ENCODE results near the gene PPEF1.

The PPEF1 gene

GRCh38 chrX:18681996-18682395, 25.4 kb upstream of the PPEF1 start:
- DNase-seq (ENCODE audit: low spot score in 2 of 2) = no peak
- H3K36me3 Mint-ChIP-seq (ENCODE audit: insufficient read depth) = peaks cover 5% of the 10 kb centered on the region
- no peak overlapping the region for H3K4me3 Mint-ChIP-seq
- H3K4me1 Mint-ChIP-seq = peaks cover 4% of the 10 kb centered on the region
- H3K9me3 Mint-ChIP-seq = no peaks in the 10 kb centered on the region
- H3K27ac Mint-ChIP-seq (ENCODE audit: low read depth) = no peak overlapping the region
- ATAC-seq (replicated peaks; ENCODE audit: extremely low read depth, poor library complexity, severe bottlenecking) = no peak
- H3K27me3 Mint-ChIP-seq = no peaks in the 10 kb centered on the region

GRCh38 chrX:18682979-18683387, 24.5 kb upstream of the PPEF1 start:
- H3K27ac Mint-ChIP-seq (ENCODE audit: low read depth) = no peak overlapping the region

GRCh38 chrX:18687856-18688495, 19.5 kb upstream of the PPEF1 start:
- Mint-ChIP-seq H3K27ac (ENCODE audit: low read depth) (no peak overlapping the region), H3K9me3 (no peaks in the 10 kb centered on the region), H3K4me3 (no peak overlapping the region), H3K4me1 (no peaks in the 10 kb centered on the region), H3K36me3 (ENCODE audit: insufficient read depth) (no peaks in the 10 kb centered on the region), H3K27me3 (no peaks in the 10 kb centered on the region)
- no peak for ATAC-seq (replicated peaks; ENCODE audit: extremely low read depth, poor library complexity, severe bottlenecking)
- no peak for DNase-seq (ENCODE audit: low spot score in 2 of 2)

More at GRCh38 chrX:18682979-18683387, 24.5 kb upstream of the PPEF1 start:
- Mint-ChIP-seq H3K36me3 (ENCODE audit: insufficient read depth) (no peaks in the 10 kb centered on the region), H3K9me3 (no peaks in the 10 kb centered on the region), H3K27me3 (no peaks in the 10 kb centered on the region), H3K4me3 (no peak overlapping the region), H3K4me1 (no peaks in the 10 kb centered on the region)
- ATAC-seq (replicated peaks; ENCODE audit: extremely low read depth, poor library complexity, severe bottlenecking) (no peak), DNase-seq (ENCODE audit: low spot score in 2 of 2) (no peak)

- no peak overlapping the region for H3K27ac Mint-ChIP-seq (ENCODE audit: low read depth)
- H3K4me3 Mint-ChIP-seq = no peak overlapping the region
- H3K27me3 Mint-ChIP-seq = no peaks in the 10 kb centered on the region
- no peak for DNase-seq (ENCODE audit: low spot score in 2 of 2)
- H3K9me3 Mint-ChIP-seq = no peaks in the 10 kb centered on the region
- no peaks in the 10 kb centered on the region for H3K36me3 Mint-ChIP-seq (ENCODE audit: insufficient read depth)
- H3K4me1 Mint-ChIP-seq = no peaks in the 10 kb centered on the region
- no peak for ATAC-seq (replicated peaks; ENCODE audit: extremely low read depth, poor library complexity, severe bottlenecking)
Observed at GRCh38 chrX:18691431-18691830, 16.0 kb upstream of the PPEF1 start.

- no peak for ATAC-seq (replicated peaks; ENCODE audit: extremely low read depth, poor library complexity, severe bottlenecking)
- H3K27me3 Mint-ChIP-seq = peaks cover 7% of the 10 kb centered on the region
- no peaks in the 10 kb centered on the region for H3K9me3 Mint-ChIP-seq
- no peaks in the 10 kb centered on the region for H3K36me3 Mint-ChIP-seq (ENCODE audit: insufficient read depth)
- no peak overlapping the region for H3K4me3 Mint-ChIP-seq
- DNase-seq (ENCODE audit: low spot score in 2 of 2) = no peak
- H3K4me1 Mint-ChIP-seq = no peaks in the 10 kb centered on the region
- H3K27ac Mint-ChIP-seq (ENCODE audit: low read depth) = no peak overlapping the region
Observed at GRCh38 chrX:18692541-18692940, 14.9 kb upstream of the PPEF1 start.

- Mint-ChIP-seq H3K27ac (ENCODE audit: low read depth) (no peak overlapping the region), H3K9me3 (no peaks in the 10 kb centered on the region), H3K4me3 (no peak overlapping the region), H3K4me1 (no peaks in the 10 kb centered on the region), H3K27me3 (peaks cover 19% of the 10 kb centered on the region), H3K36me3 (ENCODE audit: insufficient read depth) (no peaks in the 10 kb centered on the region)
- ATAC-seq (replicated peaks; ENCODE audit: extremely low read depth, poor library complexity, severe bottlenecking) = no peak
- DNase-seq (ENCODE audit: low spot score in 2 of 2) = no peak
Observed at GRCh38 chrX:18696653-18697052, 10.8 kb upstream of the PPEF1 start.

GRCh38 chrX:18698737-18699650, 8.5 kb upstream of the PPEF1 start:
- ATAC-seq (replicated peaks; ENCODE audit: extremely low read depth, poor library complexity, severe bottlenecking) = no peak
- H3K27me3 Mint-ChIP-seq = peaks cover 30% of the 10 kb centered on the region
- H3K9me3 Mint-ChIP-seq = no peaks in the 10 kb centered on the region
- no peak for DNase-seq (ENCODE audit: low spot score in 2 of 2)
- H3K36me3 Mint-ChIP-seq (ENCODE audit: insufficient read depth) = no peaks in the 10 kb centered on the region
- no peak overlapping the region for H3K27ac Mint-ChIP-seq (ENCODE audit: low read depth)
- no peak overlapping the region for H3K4me3 Mint-ChIP-seq
- no peaks in the 10 kb centered on the region for H3K4me1 Mint-ChIP-seq

GRCh38 chrX:18701621-18702361, 5.7 kb upstream of the PPEF1 start:
- Mint-ChIP-seq H3K9me3 (no peaks in the 10 kb centered on the region), H3K27ac (ENCODE audit: low read depth) (no peak overlapping the region), H3K27me3 (peaks cover 30% of the 10 kb centered on the region), H3K4me1 (no peaks in the 10 kb centered on the region), H3K36me3 (ENCODE audit: insufficient read depth) (no peaks in the 10 kb centered on the region), H3K4me3 (no peak overlapping the region)
- DNase-seq (ENCODE audit: low spot score in 2 of 2) (no peak), ATAC-seq (replicated peaks; ENCODE audit: extremely low read depth, poor library complexity, severe bottlenecking) (no peak)

- no peak overlapping the region for H3K4me3 Mint-ChIP-seq
- DNase-seq (ENCODE audit: low spot score in 2 of 2) = no peak
- H3K36me3 Mint-ChIP-seq (ENCODE audit: insufficient read depth) = no peaks in the 10 kb centered on the region
- no peak overlapping the region for H3K27ac Mint-ChIP-seq (ENCODE audit: low read depth)
- no peaks in the 10 kb centered on the region for H3K9me3 Mint-ChIP-seq
- no peak for ATAC-seq (replicated peaks; ENCODE audit: extremely low read depth, poor library complexity, severe bottlenecking)
- no peaks in the 10 kb centered on the region for H3K4me1 Mint-ChIP-seq
- H3K27me3 Mint-ChIP-seq = peaks cover 22% of the 10 kb centered on the region
Observed at GRCh38 chrX:18702362-18703195, 4.9 kb upstream of the PPEF1 start.

GRCh38 chrX:18709833-18710232, 2.4 kb downstream of the PPEF1 start:
- H3K4me1 Mint-ChIP-seq = no peaks in the 10 kb centered on the region
- no peak overlapping the region for H3K4me3 Mint-ChIP-seq
- H3K36me3 Mint-ChIP-seq (ENCODE audit: insufficient read depth) = no peaks in the 10 kb centered on the region
- no peak overlapping the region for H3K27ac Mint-ChIP-seq (ENCODE audit: low read depth)
- ATAC-seq (replicated peaks; ENCODE audit: extremely low read depth, poor library complexity, severe bottlenecking) = no peak
- H3K9me3 Mint-ChIP-seq = no peaks in the 10 kb centered on the region
- H3K27me3 Mint-ChIP-seq = no peaks in the 10 kb centered on the region
- DNase-seq (ENCODE audit: low spot score in 2 of 2) = no peak

GRCh38 chrX:18714910-18715309, 7.5 kb downstream of the PPEF1 start:
- Mint-ChIP-seq H3K4me3 (no peak overlapping the region), H3K27me3 (peaks cover 11% of the 10 kb centered on the region), H3K4me1 (no peaks in the 10 kb centered on the region), H3K27ac (ENCODE audit: low read depth) (no peak overlapping the region), H3K36me3 (ENCODE audit: insufficient read depth) (no peaks in the 10 kb centered on the region), H3K9me3 (no peaks in the 10 kb centered on the region)
- ATAC-seq (replicated peaks; ENCODE audit: extremely low read depth, poor library complexity, severe bottlenecking) (no peak), DNase-seq (ENCODE audit: low spot score in 2 of 2) (no peak)

GRCh38 chrX:18719852-18720251, 12.4 kb downstream of the PPEF1 start:
- H3K36me3 Mint-ChIP-seq (ENCODE audit: insufficient read depth) = peaks cover 2% of the 10 kb centered on the region
- H3K4me1 Mint-ChIP-seq = no peaks in the 10 kb centered on the region
- H3K27me3 Mint-ChIP-seq = peaks cover 14% of the 10 kb centered on the region
- H3K4me3 Mint-ChIP-seq = no peak overlapping the region
- no peak for ATAC-seq (replicated peaks; ENCODE audit: extremely low read depth, poor library complexity, severe bottlenecking)
- H3K9me3 Mint-ChIP-seq = no peaks in the 10 kb centered on the region
- no peak for DNase-seq (ENCODE audit: low spot score in 2 of 2)
- H3K27ac Mint-ChIP-seq (ENCODE audit: low read depth) = no peak overlapping the region

Data from central memory CD8-positive, alpha-beta T cell (primary cell).